PC-9 (cell line): ENCODE data around the gene CST7.

Experiments used
- CTCF ChIP-seq: fragments of 200-600 bp; sonication (generic); conservative IDR thresholded peaks from 2 replicates; pipeline ENCODE4 v1.6.1; 2017; ENCODE audit warnings: mixed run types, antibody characterized with exemption, mild to moderate bottlenecking, moderate library complexity
- EZH2 ChIP-seq: fragments of 200-600 bp; sonication (generic); IDR thresholded peaks from 2 replicates; pipeline ENCODE4 v1.8.0; 2017; ENCODE audit warnings: antibody characterized with exemption, low read depth

- TF ChIP-seq CTCF (no peak), EZH2 (no peak)
These were observed 57.5 kb downstream of the CST7 start for GRCh38 chr20:25006431-25007167.
